Measurements from ENCODE around the gene DNLZ.

- TF ChIP-seq CTCF (IDR thresholded peaks at IDR 0.05) (peak; percentile 78 to 99 (median 98)), POLR2A (IDR thresholded peaks at IDR 0.05) (peak in 1 of 2 donors; percentile 70)
Observed at GRCh38 chr9:136400038-136400834, 36.7 kb upstream of the DNLZ start, which contains the start of gene SNAPC4.

Measured in heart left ventricle (tissue), 13 donors.